HK-2 (cell line): ENCODE measurements around the gene BLOC1S1.

Experiments used
- DNase-seq: peaks from one replicate; pipeline ENCODE4 v3.0.0-alpha.2; 2018; ENCODE audit not compliant: unreplicated experiment

The BLOC1S1 gene

GRCh38 chr12:55711786-55712553 lies 3.9 kb upstream of the BLOC1S1 start:
- DNase-seq, result no peak

DNA sequence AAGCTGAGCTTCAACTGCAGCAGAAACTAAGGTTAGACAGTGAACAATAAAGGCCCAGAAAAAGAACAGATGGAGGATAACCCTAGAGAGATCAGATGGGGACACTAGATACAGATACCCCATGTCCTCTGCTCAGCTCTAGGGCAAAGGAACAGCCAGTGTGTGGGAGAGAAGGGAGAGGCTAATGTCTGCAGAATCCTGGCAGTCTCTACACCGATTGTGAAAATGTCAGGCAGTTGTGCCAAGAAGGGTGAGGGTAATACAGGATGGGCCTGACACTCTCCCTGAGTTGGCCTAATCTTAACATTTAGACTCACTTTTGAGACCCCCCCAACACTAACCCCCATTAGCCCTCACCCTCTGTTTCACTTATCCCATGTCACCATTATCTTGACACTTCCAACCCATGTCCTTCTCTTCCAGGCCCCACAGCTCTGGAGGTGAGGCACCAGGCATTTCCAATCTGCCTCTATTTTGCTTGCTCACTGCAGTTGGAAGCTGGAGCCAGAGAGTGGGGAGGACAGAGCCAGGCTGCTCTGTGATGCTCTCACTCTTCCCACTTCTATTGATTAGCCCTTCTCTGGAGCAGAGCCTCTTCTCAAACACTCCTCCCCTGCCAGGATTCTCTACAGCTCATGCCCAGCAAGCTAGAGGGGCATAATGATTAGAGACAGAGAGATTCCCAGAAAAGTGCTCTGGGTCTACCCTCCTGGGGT lies 3.0 kb upstream of the BLOC1S1 start:
- DNase-seq, result no peak

DNA sequence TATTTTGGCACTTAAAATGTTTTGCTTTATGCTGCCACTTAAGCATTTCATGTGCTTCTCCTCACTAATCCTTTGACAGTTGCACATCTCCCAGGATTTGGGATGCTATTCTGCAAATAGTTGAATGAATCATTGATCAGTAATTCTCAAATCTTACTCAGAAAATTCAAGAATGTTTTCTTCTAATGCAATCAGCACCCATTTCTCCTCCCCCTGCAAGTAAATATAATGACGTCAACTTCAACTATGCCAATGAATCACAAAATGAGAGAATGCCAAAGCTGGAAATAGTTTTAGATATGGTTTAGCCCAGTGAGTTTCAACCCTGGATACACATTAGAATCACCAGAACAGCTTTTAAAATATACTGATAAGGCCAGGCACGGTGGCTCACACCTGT lies 2.1 kb upstream of the BLOC1S1 start:
- no peak for DNase-seq

GRCh38 chr12:55715169-55715764 lies 579 bp upstream of the BLOC1S1 start:
- DNase-seq, result no peak

- DNase-seq, result no peak
Measured at GRCh38 chr12:55716582-55716957, 724 bp downstream of the BLOC1S1 start.

- DNase-seq, result peak; percentile 48
Measured at GRCh38 chr12:55717011-55718007, 1.5 kb downstream of the BLOC1S1 start.

- no peak for DNase-seq
Measured at GRCh38 chr12:55718015-55718414, 2.2 kb downstream of the BLOC1S1 start.

DNA sequence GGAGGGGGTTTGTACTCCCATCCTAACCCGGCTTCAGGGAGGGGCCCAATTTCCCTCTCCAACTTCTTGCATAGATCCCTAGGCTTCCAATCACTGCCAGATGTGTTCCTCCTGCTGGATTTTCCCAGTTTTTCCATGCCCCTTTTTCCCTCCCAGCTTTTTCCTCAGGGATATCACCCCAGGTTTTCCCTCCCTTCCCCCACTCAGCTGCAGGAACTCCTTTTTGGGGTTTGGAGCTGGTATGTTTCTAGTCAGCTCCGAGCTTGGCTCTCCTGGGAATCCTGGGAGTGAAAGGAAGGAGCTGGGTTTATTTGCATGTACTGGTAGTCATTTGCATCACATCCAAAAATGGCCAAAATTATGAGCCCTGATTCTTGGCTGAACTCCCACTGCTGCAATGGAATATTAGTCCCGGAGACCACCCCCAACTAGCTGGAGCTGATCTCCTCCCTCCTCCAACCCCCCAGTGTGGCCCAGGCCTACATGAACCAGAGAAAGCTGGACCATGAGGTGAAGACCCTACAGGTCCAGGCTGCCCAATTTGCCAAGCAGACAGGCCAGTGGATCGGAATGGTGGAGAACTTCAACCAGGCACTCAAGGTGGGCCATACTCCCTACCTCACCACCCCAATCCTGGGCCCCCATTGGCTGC lies 2.9 kb downstream of the BLOC1S1 start:
- no peak for DNase-seq

DNA sequence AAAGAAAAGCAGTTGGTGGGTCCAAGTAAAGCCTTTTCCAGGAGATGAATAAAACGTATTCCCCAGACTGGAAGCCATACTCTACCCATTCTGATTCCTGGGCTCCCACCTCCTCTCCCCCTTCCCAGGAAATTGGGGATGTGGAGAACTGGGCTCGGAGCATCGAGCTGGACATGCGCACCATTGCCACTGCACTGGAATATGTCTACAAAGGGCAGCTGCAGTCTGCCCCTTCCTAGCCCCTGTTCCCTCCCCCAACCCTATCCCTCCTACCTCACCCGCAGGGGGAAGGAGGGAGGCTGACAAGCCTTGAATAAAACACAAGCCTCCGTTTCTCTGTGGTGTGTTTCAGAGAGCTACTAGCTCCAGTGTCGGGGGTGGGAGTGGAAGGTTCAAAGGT lies 3.5 kb downstream of the BLOC1S1 start:
- no peak for DNase-seq

DNA sequence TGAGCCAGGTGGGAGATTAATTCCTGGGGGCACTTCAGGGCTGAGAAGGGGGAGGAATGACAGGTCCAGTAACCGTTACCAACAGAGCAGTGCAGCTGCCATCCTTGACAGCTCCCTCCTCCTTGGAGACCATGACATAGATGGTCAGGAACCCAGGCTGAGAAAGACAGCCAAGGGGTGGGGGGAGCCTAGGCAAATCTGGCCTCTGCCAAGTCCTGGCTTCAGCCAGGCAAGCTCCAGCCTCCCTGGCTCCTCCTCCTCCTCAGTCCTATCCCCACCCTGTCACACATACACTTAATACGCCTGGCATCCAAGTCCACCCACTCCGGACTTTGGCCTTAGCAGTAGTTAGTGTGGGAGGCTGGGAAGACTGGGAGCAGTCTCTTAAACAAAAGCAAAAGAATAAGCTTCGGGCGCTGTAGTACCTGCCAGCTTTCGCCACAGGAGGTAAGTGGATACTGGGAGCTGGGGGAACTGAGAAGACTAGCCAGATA lies 4.3 kb downstream of the BLOC1S1 start, which contains the start of gene RDH5:
RDH5 (plus strand) TSS at position 323 of the 494 bp plus-strand sequence. CDS start 792 bp downstream, outside the sequence.
- peak; percentile 40 for DNase-seq

GRCh38 chr12:55720894-55721444 lies 5.1 kb downstream of the BLOC1S1 start:
- peak; percentile 84 for DNase-seq

GRCh38 chr12:55721601-55722213 lies 5.9 kb downstream of the BLOC1S1 start:
- no peak for DNase-seq

GRCh38 chr12:55722948-55723347 lies 7.1 kb downstream of the BLOC1S1 start:
- no peak for DNase-seq

GRCh38 chr12:55723516-55724225 lies 7.8 kb downstream of the BLOC1S1 start:
- no peak for DNase-seq

DNA sequence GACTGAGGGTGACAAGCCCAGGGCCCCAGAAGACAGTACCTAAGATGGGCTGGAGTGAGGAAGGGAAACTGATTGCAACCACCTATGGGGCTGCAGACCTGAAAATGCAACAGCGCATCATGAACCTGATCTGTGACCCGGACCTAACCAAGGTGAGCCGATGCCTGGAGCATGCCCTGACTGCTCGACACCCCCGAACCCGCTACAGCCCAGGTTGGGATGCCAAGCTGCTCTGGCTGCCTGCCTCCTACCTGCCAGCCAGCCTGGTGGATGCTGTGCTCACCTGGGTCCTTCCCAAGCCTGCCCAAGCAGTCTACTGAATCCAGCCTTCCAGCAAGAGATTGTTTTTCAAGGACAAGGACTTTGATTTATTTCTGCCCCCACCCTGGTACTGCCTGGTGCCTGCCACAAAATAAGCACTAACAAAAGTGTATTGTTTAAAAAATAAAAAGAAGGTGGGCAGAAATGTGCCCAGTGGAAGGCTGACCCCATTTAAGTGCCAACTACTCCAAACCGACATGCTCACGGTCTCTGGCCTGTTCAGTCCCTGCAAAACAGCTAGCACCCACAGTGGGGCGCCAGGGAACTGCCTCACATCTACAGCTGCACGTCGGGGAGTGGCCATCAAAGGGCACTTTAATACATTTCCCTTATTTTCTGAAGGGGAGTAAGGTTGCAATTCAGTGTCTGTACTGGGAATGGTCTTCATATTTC lies 8.5 kb downstream of the BLOC1S1 start:
- DNase-seq, result no peak

DNA sequence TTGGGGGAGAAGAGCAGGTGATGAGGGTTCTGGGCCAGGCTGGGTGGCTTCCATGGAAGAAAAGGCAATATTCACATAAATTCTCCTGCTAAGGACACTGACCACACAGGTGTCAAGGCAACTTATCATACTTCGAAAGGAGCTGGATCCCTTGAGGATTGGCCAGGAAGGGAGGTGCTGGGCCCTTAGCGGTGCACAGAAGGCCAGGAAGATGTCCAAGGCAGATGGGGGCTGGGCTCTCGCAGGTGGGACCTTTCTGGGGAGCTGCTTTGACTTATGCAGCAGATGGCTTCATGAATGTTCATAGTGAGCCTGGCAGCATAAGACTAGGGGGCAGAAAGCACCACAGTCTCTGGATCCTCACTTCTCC lies 9.1 kb downstream of the BLOC1S1 start:
- no peak for DNase-seq

GRCh38 chr12:55725556-55725955 lies 9.7 kb downstream of the BLOC1S1 start:
- no peak for DNase-seq

DNA sequence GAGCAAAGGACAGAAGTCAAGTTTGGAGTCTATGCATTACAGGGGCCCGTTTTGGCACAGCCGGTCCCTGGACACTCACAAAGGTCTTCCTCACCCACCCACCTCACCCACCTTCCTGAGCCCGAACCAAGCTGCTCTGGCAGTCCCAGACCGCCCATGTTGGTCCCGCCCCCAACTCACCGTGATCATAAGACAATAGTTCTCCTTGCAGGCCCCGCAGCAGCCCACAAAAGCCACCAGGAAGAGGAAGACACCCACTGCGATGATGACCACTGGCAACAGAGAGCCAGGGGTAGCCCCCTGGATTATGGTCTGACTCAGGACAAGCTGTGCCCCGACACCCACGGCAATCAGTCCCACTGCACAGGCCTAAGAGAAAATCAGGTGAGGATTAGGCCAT lies 11.1 kb downstream of the BLOC1S1 start:
- DNase-seq, result no peak

DNA sequence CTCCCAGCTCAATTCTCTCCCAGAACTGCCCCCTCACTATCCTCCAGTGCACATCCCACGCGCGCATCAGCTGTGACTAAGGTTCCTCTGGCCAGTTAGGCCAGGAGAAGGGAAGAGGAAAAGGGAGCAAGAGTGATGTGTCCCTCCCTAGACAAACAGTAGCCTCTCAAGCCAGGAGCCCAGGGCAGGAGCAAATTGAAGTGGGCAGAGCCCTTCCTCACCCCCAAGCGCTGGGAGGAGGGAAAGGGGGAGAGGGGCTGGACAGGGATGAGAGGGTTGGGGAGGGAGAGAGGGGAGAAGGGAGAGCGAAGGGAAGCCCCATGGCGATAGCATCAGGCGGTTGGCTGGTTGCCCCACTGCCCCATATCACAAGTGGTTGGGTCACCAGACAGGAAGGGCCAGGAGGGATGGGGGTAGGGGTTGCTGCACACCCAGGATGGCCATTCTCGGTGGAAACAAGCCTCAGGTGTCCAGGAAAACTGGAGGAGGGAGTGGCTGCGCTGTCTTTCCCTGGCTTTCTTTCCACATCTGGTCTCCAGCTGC lies 11.9 kb downstream of the BLOC1S1 start:
- peak; percentile 65 for DNase-seq
